Measurements from ENCODE around the gene PRTN3.
"Not testable (repeated sequence)": the region's sequence is repeated elsewhere in the genome, so short reads cannot be mapped to it uniquely, and the experiment has no call there.

Gene PRTN3

GRCh38 chr19:835210-835810, 5.5 kb upstream of the PRTN3 start:
- in situ Hi-C loops (cut with HindIII; ENCODE audit: low sequenced_read_pairs): no loop called here
- TF ChIP-seq CTCF (IDR thresholded peaks at IDR 0.05; ENCODE audit: low read depth, low read length): no peak
- H3K4me3 ChIP-seq (ENCODE audit: low read depth, low read length): no peak overlapping the region
- DNase-seq (ENCODE audit: low read depth, low spot score): no peak

- in situ Hi-C loops (cut with HindIII; ENCODE audit: low sequenced_read_pairs); H3K4me3 ChIP-seq (ENCODE audit: low read depth, low read length); DNase-seq (ENCODE audit: low read depth, low spot score): not testable (repeated sequence)
Observed at GRCh38 chr19:842802-843179, 2.0 kb downstream of the PRTN3 start.

GRCh38 chr19:843180-843835, 2.5 kb downstream of the PRTN3 start:
- in situ Hi-C loops (cut with HindIII; ENCODE audit: low sequenced_read_pairs): no loop called here
- DNase-seq (ENCODE audit: low read depth, low spot score): no peak
- no peak overlapping the region for H3K4me3 ChIP-seq (ENCODE audit: low read depth, low read length)
- TF ChIP-seq CTCF (IDR thresholded peaks at IDR 0.05; ENCODE audit: low read depth, low read length): no peak

- no peak for DNase-seq (ENCODE audit: low read depth, low spot score)
- TF ChIP-seq CTCF (IDR thresholded peaks at IDR 0.05; ENCODE audit: low read depth, low read length): no peak
- in situ Hi-C loops (cut with HindIII; ENCODE audit: low sequenced_read_pairs): no loop called here
- H3K4me3 ChIP-seq (ENCODE audit: low read depth, low read length): no peak overlapping the region
Observed at GRCh38 chr19:843836-844545, 3.2 kb downstream of the PRTN3 start.

GRCh38 chr19:844546-844971, 3.8 kb downstream of the PRTN3 start:
- DNase-seq (ENCODE audit: low read depth, low spot score): no peak
- in situ Hi-C loops (cut with HindIII; ENCODE audit: low sequenced_read_pairs): no loop called here
- no peak overlapping the region for H3K4me3 ChIP-seq (ENCODE audit: low read depth, low read length)
- no peak for TF ChIP-seq CTCF (IDR thresholded peaks at IDR 0.05; ENCODE audit: low read depth, low read length)

GRCh38 chr19:845707-846521, 5.1 kb downstream of the PRTN3 start:
- no peak for DNase-seq (ENCODE audit: low read depth, low spot score)
- in situ Hi-C loops (cut with HindIII; ENCODE audit: low sequenced_read_pairs): no loop called here
- TF ChIP-seq CTCF (IDR thresholded peaks at IDR 0.05; ENCODE audit: low read depth, low read length): no peak
- H3K4me3 ChIP-seq (ENCODE audit: low read depth, low read length): no peak overlapping the region
